C4-2B (cell line): ENCODE data around the gene GPS2.
"Not testable (repeated sequence)": the region's sequence is repeated elsewhere in the genome, so short reads cannot be mapped to it uniquely, and the experiment has no call there.

Experiments used
- H3K27ac ChIP-seq: fragments of 450-650 bp; 2 replicates; pipeline ENCODE4 v1.5.1; 2017
- CTCF ChIP-seq: fragments of 450-650 bp; conservative IDR thresholded peaks from 2 replicates; pipeline ENCODE4 v1.5.1; 2017; ENCODE audit warnings: mild to moderate bottlenecking
- ZFX ChIP-seq: fragments of 450-650 bp; IDR thresholded peaks from 2 replicates; pipeline ENCODE4 v1.6.1; 2017

GPS2 gene

GRCh38 chr17:7334938-7335538 is 19.9 kb upstream of the GPS2 start:
- H3K27ac ChIP-seq = no peak overlapping the region

GRCh38 chr17:7332600-7333069 is 17.5 kb upstream of the GPS2 start:
- H3K27ac ChIP-seq = not testable (repeated sequence)

More at GRCh38 chr17:7334938-7335538, 19.9 kb upstream of the GPS2 start:
- TF ChIP-seq ZFX (no peak), CTCF (no peak)

GRCh38 chr17:7332111-7332510 is 17.0 kb upstream of the GPS2 start:
- H3K27ac ChIP-seq = no peak overlapping the region
- TF ChIP-seq ZFX (no peak), CTCF (no peak)

GRCh38 chr17:7330638-7331015 is 15.5 kb upstream of the GPS2 start:
- peak overlapping the region; percentile 81 for H3K27ac ChIP-seq

GRCh38 chr17:7329997-7330637 is 15.0 kb upstream of the GPS2 start:
- H3K27ac ChIP-seq = peak overlapping the region; percentile 81
- TF ChIP-seq ZFX = no peak
- no peak for TF ChIP-seq CTCF

More at GRCh38 chr17:7330638-7331015, 15.5 kb upstream of the GPS2 start:
- TF ChIP-seq ZFX (no peak), CTCF (no peak)

- TF ChIP-seq ZFX = no peak
- peak overlapping the region; percentile 81 for H3K27ac ChIP-seq
Observed at GRCh38 chr17:7329374-7329996, 14.3 kb upstream of the GPS2 start.

GRCh38 chr17:7328840-7329373 is 13.7 kb upstream of the GPS2 start, which contains the start of gene NEURL4:
NEURL4 (minus strand) TSS chr17:7329335; CDS start chr17:7329312, 23 bp downstream.
- no peak for TF ChIP-seq CTCF
- peak; percentile 67; the same call in 1 of the 2 replicates for TF ChIP-seq ZFX
- peak within 1 kb of the TSS; percentile 81 for H3K27ac ChIP-seq

GRCh38 chr17:7328009-7328408 is 12.8 kb upstream of the GPS2 start:
- TF ChIP-seq ZFX (no peak), CTCF (no peak)
- peak overlapping the region; percentile 81 for H3K27ac ChIP-seq
